ENCODE measurements around the gene PLEKHD1.

The PLEKHD1 gene

GRCh38 chr14:69504775-69505174 is 20.2 kb downstream of the PLEKHD1 start:
- no peaks in the 10 kb centered on the region for H4K20me1 ChIP-seq (ENCODE audit: control insufficient read depth, insufficient read depth, low read depth, low read length)
- no peaks in the 10 kb centered on the region for H3K36me3 ChIP-seq (ENCODE audit: control insufficient read depth, low read length)
- H3F3A ChIP-seq (ENCODE audit: control insufficient read depth, insufficient read depth), result no peaks in the 10 kb centered on the region
- H3K4me3 ChIP-seq (ENCODE audit: low read length), result no peak overlapping the region
- H3K27me3 ChIP-seq (ENCODE audit: control insufficient read depth, low read length), result no peaks in the 10 kb centered on the region
- TF ChIP-seq EZH2phosphoT487 (IDR thresholded peaks at IDR 0.05; ENCODE audit: borderline replicate concordance, low read length) (no peak), CTCF (IDR thresholded peaks at IDR 0.05; ENCODE audit: low read depth, low read length, poor library complexity, severe bottlenecking) (no peak)
- no peaks in the 10 kb centered on the region for H3K9me2 ChIP-seq (replicated peaks; ENCODE audit: control insufficient read depth, low read length)
- H3K27ac ChIP-seq (ENCODE audit: low read depth, low read length), result no peak overlapping the region
- H3K79me2 ChIP-seq (ENCODE audit: control insufficient read depth, low read length), result no peaks in the 10 kb centered on the region
- H3K9me3 ChIP-seq (ENCODE audit: control insufficient read depth, insufficient read depth, low read length), result no peaks in the 10 kb centered on the region
- no peaks in the 10 kb centered on the region for H3K4me1 ChIP-seq (ENCODE audit: control insufficient read depth, low read length)
- H3K4me2 ChIP-seq (ENCODE audit: low read length), result no peak overlapping the region

- H3K4me3 ChIP-seq (ENCODE audit: low read length), result no peak overlapping the region
- H3K79me2 ChIP-seq (ENCODE audit: control insufficient read depth, low read length), result no peaks in the 10 kb centered on the region
- H3F3A ChIP-seq (ENCODE audit: control insufficient read depth, insufficient read depth), result no peaks in the 10 kb centered on the region
- H3K4me1 ChIP-seq (ENCODE audit: control insufficient read depth, low read length), result no peaks in the 10 kb centered on the region
- no peak overlapping the region for H3K4me2 ChIP-seq (ENCODE audit: low read length)
- H3K9me2 ChIP-seq (replicated peaks; ENCODE audit: control insufficient read depth, low read length), result no peaks in the 10 kb centered on the region
- no peaks in the 10 kb centered on the region for H3K9me3 ChIP-seq (ENCODE audit: control insufficient read depth, insufficient read depth, low read length)
- no peaks in the 10 kb centered on the region for H4K20me1 ChIP-seq (ENCODE audit: control insufficient read depth, insufficient read depth, low read depth, low read length)
- 0 out of 2 replicates have a peak, but pooled peaks cover 3% of the 10 kb centered on the region for H3K27me3 ChIP-seq (ENCODE audit: control insufficient read depth, low read length)
- TF ChIP-seq CTCF (IDR thresholded peaks at IDR 0.05; ENCODE audit: low read depth, low read length, poor library complexity, severe bottlenecking), result no peak
- TF ChIP-seq EZH2phosphoT487 (IDR thresholded peaks at IDR 0.05; ENCODE audit: borderline replicate concordance, low read length), result no peak
- H3K36me3 ChIP-seq (ENCODE audit: control insufficient read depth, low read length), result no peaks in the 10 kb centered on the region
- H3K27ac ChIP-seq (ENCODE audit: low read depth, low read length), result no peak overlapping the region
These were observed 21.1 kb downstream of the PLEKHD1 start for GRCh38 chr14:69505338-69506240.

- Histone ChIP-seq H3K27ac (ENCODE audit: low read depth, low read length) (no peak overlapping the region), H3K79me2 (ENCODE audit: control insufficient read depth, low read length) (no peaks in the 10 kb centered on the region), H4K20me1 (ENCODE audit: control insufficient read depth, insufficient read depth, low read depth, low read length) (no peaks in the 10 kb centered on the region), H3K4me1 (ENCODE audit: control insufficient read depth, low read length) (no peaks in the 10 kb centered on the region), H3K27me3 (ENCODE audit: control insufficient read depth, low read length) (0 out of 2 replicates have a peak, but pooled peaks cover 6% of the 10 kb centered on the region), H3K4me3 (ENCODE audit: low read length) (no peak overlapping the region), H3K9me2 (replicated peaks; ENCODE audit: control insufficient read depth, low read length) (no peaks in the 10 kb centered on the region), H3K4me2 (ENCODE audit: low read length) (no peak overlapping the region), H3K36me3 (ENCODE audit: control insufficient read depth, low read length) (no peaks in the 10 kb centered on the region), H3K9me3 (ENCODE audit: control insufficient read depth, insufficient read depth, low read length) (no peaks in the 10 kb centered on the region), H3F3A (ENCODE audit: control insufficient read depth, insufficient read depth) (no peaks in the 10 kb centered on the region)
- TF ChIP-seq EZH2phosphoT487 (IDR thresholded peaks at IDR 0.05; ENCODE audit: borderline replicate concordance, low read length), result no peak
- TF ChIP-seq CTCF (IDR thresholded peaks at IDR 0.05; ENCODE audit: low read depth, low read length, poor library complexity, severe bottlenecking), result no peak
These were observed 21.7 kb downstream of the PLEKHD1 start for GRCh38 chr14:69506241-69506595.
